AG09319 (cell line): ENCODE results near the gene ELFN2.

ENCODE experiments used
- DNase-seq: peaks from one replicate; pipeline ENCODE4 v3.0.0-alpha.2; 2010; ENCODE audit warnings: low read depth; ENCODE audit errors: extremely low read depth
- CTCF ChIP-seq: IDR thresholded peaks from 2 replicates; pipeline ENCODE4 v1.5.1; 2011; ENCODE audit warnings: low read depth, mild to moderate bottlenecking, inconsistent platforms, low read length, moderate library complexity

The ELFN2 gene

GRCh38 chr22:37419370-37419968 lies 7.8 kb downstream of the ELFN2 start:
- TF ChIP-seq CTCF = no peak
- no peak for DNase-seq

DNA sequence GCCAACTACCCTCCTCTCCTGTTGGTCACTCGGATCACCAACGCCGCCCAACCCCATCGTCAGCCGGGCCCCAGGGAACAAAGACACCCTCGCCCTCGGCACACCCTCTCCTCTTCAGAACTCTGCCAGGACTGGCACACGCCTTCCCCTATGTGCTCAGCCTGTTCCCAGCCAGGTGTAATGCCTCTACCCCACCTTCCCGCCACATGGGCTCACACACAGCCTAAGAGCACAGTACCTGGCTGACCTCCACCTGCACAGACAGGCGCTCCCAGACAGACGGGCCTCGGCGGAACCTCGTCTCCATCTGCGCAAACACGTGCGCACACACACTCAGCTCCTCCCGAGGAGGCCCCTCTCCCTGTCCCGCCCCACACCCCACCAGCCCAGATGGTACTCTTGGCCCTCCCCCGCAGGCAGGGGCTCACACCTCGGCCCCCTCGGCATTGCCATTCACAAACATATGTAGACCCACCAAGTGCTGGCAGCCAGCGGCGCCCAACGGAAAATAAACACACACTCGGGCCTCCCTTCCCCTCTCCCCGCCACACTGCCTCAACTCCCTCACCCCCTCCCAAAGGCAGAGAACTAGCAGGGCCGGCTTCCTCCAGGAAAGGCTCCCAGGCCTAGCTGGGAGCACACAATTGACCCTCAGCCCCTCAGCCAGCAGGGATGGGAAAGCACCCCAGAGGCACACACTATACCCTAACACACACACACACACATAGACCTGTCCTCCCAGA lies 8.5 kb downstream of the ELFN2 start:
- TF ChIP-seq CTCF = no peak
- DNase-seq = no peak

- no peak for DNase-seq
- no peak for TF ChIP-seq CTCF
Observed at GRCh38 chr22:37417677-37418348, 9.5 kb downstream of the ELFN2 start.

DNA sequence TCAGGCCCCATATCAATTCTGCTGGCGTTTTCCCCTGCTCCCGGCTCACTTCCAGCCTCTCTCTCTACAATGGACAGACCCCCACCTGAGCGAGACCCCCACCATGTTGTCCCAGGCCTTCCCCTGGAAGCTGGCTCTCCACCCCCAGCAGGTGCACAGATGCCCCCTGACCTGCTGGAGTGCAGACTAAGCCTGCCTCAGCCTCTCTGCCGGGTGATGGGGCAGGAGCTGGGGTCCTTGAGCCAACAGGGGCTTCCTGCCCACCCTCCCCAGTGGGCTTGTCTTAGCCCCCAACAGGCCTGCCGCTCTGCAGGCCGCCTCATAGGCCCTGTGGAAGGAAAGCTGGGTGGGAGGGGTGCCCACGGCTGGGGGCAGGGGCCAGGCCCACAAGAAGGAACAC lies 10.0 kb downstream of the ELFN2 start:
- TF ChIP-seq CTCF = no peak

DNA sequence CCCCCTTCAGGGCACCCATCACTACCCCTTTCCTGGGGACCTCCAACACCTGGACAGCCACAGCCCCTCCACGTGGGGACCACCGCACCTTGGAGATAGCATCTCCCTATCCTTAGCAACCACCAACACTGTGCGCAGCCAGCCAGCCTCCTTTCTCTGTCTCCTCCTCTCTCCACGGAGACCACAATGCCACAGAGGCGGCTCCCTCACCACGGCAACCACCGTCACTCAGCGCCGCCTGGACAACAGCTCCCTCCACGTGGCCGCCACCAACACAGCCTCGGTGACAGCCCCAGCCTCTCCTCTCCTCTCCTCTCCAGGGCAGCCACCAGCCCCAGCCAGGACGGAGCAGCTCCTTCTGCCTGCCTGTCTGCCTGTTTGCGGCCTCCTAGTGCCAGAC lies 10.5 kb downstream of the ELFN2 start:
- DNase-seq = no peak
- TF ChIP-seq CTCF = no peak

More for the DNA sequence above, 10.0 kb downstream of the ELFN2 start:
- DNase-seq = no peak

GRCh38 chr22:37416389-37416788 lies 10.9 kb downstream of the ELFN2 start:
- no peak for TF ChIP-seq CTCF

GRCh38 chr22:37415210-37415609 lies 12.1 kb downstream of the ELFN2 start:
- TF ChIP-seq CTCF = no peak

More at GRCh38 chr22:37416389-37416788, 10.9 kb downstream of the ELFN2 start:
- no peak for DNase-seq

More at GRCh38 chr22:37415210-37415609, 12.1 kb downstream of the ELFN2 start:
- no peak for DNase-seq
